Stomach (tissue), 9 donors: ENCODE results near the gene RHBG. TPM values are rescaled to one million over a fixed set of nuclear protein-coding genes. Genes with fewer than 3 reads are reported as not detected.

ENCODE experiments used
- DNase-seq, 2 donors: peaks; one replicate each; pipeline versions ENCODE4 v3.0.0 to v3.0.0-alpha.2; 2013 to 2019
- H3K27ac ChIP-seq, 5 donors: fragments of 200-600 bp in 4 of 5; sonication (generic) in 4 of 5; one replicate each; pipeline ENCODE4 v1.5.1; 2013 to 2019; ENCODE audit warnings: mild to moderate bottlenecking in 1 of 5, moderate library complexity in 1 of 5
- H3K27me3 ChIP-seq, 3 donors: fragments of 200-600 bp; sonication (generic); one replicate each; pipeline ENCODE4 v1.5.1; 2017 to 2019; ENCODE audit warnings: mixed run types in 1 of 3
- H3K36me3 ChIP-seq, 4 donors: fragments of 200-600 bp; sonication (generic); 1 replicate in 3 of 4; 2 replicates in 1 of 4; pipeline ENCODE4 v1.5.1; 2016 to 2019
- H3K4me1 ChIP-seq, 4 donors: fragments of 200-600 bp; sonication (generic); one replicate each; pipeline ENCODE4 v1.5.1; 2016 to 2019
- H3K4me3 ChIP-seq, 4 donors: fragments of 200-600 bp; sonication (generic) in 3 of 4; one replicate each; pipeline ENCODE4 v1.5.1; 2016 to 2019; ENCODE audit warnings: mild to moderate bottlenecking in 1 of 4
- H3K9me3 ChIP-seq, 4 donors: fragments of 200-600 bp; sonication (generic); one replicate each; pipeline ENCODE4 v1.5.1; 2016 to 2019
- EP300 ChIP-seq: sonication (generic); formaldehyde crosslinking; IDR thresholded peaks from one replicate; pipeline ENCODE4 v1.6.1; 2017; ENCODE audit warnings: antibody characterized with exemption
- POLR2A ChIP-seq, 4 donors: fragments of 450-650 bp; IDR thresholded peaks; one replicate each; pipeline ENCODE4 v1.6.1; 2016; ENCODE audit warnings: antibody characterized with exemption in 4 of 4, control low read depth in 2 of 4, mild to moderate bottlenecking in 1 of 4, moderate library complexity in 1 of 4
- POLR2AphosphoS5 ChIP-seq, 3 donors: sonication (generic); formaldehyde crosslinking; IDR thresholded peaks; one replicate each; pipeline ENCODE4 v1.6.1; 2016; ENCODE audit warnings: antibody characterized with exemption in 3 of 3
- WGBS, 5 donors: extraction: QIAGEN DNeasy Blood & Tissue Kit in 3 of 5; methylation state at CpG; one replicate each; pipeline versions ENCODE4 v1.1.5 to v1.1.7; 2013 to 2018; 5-methylcytosine and 5-hydroxymethylcytosine counted together
- intact Hi-C: fragments of 100-400 bp; cut with DNase I; formaldehyde crosslinking; loops from one replicate; pipeline ENCODE4 v1.15.1; 2023; ENCODE audit warnings: low total_unique reads
- polyA plus RNA-seq, 3 donors: library from polyadenylated mRNA; stranded (reverse); fragments of 200-250 nt; gene quantifications; one replicate each; pipeline ENCODE4 v1.2.3, GENCODE V29; 2013
- total RNA-seq, 5 donors: library from RNA; depleted of rRNA; stranded (reverse); fragments of >200 nt; gene quantifications; one replicate each; pipeline versions ENCODE4 v1.1.0 to v1.2.3, GENCODE V29; 2014 to 2016
- TF ChIP-seq, protein P1 (sequence below), 7 experiments: fragments of 450-650 bp in 4 of 7; fragments of 200-600 bp in 3 of 7; sonication (generic) in 3 of 7; IDR thresholded peaks; one replicate each; pipeline ENCODE4 v1.5.1; 2016 to 2019; ENCODE audit warnings: antibody characterized with exemption in 7 of 7, control low read depth in 2 of 7, mild to moderate bottlenecking in 1 of 7
- donor health status: healthy with polysubstance abuse.
- donor health status: Bipolar disorder and iron deficiency.
- donor health status: healthy.

Gene RHBG
- total and polyA plus RNA-seq, 8 donors = 0.70 TPM; not detected in 7

DNA sequence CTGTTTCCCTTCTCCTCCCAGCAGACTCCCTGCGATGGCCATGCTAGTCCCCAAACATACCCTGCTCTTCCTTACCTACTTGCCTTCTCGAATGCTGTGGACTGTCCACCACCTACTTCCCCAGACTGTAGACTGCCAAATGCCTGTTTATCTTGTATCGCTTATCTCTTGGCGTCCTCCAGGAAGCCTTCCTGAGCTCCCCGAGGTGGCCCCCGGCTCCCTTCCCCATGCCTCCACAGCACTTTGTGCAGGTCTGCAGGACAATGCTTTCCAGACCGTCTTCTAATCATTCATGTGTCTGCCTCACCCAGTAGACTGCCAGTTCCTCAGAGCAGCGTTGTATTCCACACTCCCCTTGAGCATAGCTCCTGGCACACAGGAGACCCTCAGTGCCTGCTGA, 41.7 kb downstream of the RHBG start:
- no peak for TF ChIP-seq POLR2A (IDR thresholded peaks at IDR 0.05)
- TF ChIP-seq POLR2AphosphoS5 (IDR thresholded peaks at IDR 0.05) = no peak
- TF ChIP-seq, protein P1, sequence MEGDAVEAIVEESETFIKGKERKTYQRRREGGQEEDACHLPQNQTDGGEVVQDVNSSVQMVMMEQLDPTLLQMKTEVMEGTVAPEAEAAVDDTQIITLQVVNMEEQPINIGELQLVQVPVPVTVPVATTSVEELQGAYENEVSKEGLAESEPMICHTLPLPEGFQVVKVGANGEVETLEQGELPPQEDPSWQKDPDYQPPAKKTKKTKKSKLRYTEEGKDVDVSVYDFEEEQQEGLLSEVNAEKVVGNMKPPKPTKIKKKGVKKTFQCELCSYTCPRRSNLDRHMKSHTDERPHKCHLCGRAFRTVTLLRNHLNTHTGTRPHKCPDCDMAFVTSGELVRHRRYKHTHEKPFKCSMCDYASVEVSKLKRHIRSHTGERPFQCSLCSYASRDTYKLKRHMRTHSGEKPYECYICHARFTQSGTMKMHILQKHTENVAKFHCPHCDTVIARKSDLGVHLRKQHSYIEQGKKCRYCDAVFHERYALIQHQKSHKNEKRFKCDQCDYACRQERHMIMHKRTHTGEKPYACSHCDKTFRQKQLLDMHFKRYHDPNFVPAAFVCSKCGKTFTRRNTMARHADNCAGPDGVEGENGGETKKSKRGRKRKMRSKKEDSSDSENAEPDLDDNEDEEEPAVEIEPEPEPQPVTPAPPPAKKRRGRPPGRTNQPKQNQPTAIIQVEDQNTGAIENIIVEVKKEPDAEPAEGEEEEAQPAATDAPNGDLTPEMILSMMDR (IDR thresholded peaks at IDR 0.05) = no peak
- TF ChIP-seq EP300 = no peak
- WGBS, 5 donors = 56 to 68% (median 59%) methylated on average over 8 of the region's 8 CpGs
- Histone ChIP-seq H3K9me3 (no peaks in the 10 kb centered on the region), H3K36me3 (no peaks in the 10 kb centered on the region), H3K27ac (no peak overlapping the region), H3K4me1 (no peaks in the 10 kb centered on the region), H3K27me3 (peaks cover 3 to 92% (median 65%) of the 10 kb centered on the region in 3 donors), H3K4me3 (no peak overlapping the region)
- intact Hi-C loops = no loop called here
- no peak for DNase-seq

DNA sequence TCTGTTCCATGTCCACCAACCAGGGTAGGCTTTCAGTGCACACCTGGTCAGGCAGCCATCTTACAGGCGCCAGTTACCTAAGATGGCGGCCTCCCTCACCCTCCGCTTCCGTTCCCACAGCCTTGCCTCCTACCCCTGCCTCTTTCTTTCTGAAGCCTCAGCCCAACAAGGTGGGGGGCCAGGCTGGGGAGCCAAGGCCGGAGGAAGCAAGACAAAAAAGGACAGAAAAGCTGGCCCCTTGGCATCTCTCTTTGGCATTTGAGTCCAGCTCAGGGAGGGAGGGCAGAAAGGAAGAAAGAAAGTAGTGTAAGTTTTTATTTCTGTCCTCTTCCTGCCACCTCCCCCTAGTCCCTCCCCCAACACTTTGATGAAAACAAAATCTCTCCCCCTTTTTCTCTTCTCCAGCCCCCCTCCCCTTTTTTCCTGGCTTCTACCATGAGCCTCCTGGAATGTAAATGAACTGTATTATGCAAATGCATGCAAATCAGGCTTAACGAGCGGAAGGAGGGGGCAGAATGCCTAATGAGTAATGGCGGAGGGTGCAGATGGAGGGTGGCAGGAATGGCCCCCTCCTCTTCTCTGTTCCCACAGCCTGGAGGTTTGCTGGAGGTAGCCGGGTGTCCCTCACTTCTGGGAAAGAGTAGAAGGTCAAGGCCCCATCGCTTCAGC, 43.8 kb downstream of the RHBG start:
- TF ChIP-seq, protein P1 (IDR thresholded peaks at IDR 0.05) = no peak
- no peak for TF ChIP-seq POLR2AphosphoS5 (IDR thresholded peaks at IDR 0.05)
- TF ChIP-seq POLR2A (IDR thresholded peaks at IDR 0.05) = no peak
- TF ChIP-seq EP300 = no peak
- Histone ChIP-seq H3K9me3 (no peaks in the 10 kb centered on the region), H3K27ac (no peak overlapping the region), H3K4me3 (no peak overlapping the region), H3K36me3 (no peaks in the 10 kb centered on the region), H3K4me1 (no peaks in the 10 kb centered on the region), H3K27me3 (peaks cover 3 to 92% (median 53%) of the 10 kb centered on the region in 3 donors)
- no peak for DNase-seq
- intact Hi-C loops = no loop called here
- WGBS, 5 donors = 72 to 86% (median 77%) methylated on average over 10 of the region's 10 CpGs

DNA sequence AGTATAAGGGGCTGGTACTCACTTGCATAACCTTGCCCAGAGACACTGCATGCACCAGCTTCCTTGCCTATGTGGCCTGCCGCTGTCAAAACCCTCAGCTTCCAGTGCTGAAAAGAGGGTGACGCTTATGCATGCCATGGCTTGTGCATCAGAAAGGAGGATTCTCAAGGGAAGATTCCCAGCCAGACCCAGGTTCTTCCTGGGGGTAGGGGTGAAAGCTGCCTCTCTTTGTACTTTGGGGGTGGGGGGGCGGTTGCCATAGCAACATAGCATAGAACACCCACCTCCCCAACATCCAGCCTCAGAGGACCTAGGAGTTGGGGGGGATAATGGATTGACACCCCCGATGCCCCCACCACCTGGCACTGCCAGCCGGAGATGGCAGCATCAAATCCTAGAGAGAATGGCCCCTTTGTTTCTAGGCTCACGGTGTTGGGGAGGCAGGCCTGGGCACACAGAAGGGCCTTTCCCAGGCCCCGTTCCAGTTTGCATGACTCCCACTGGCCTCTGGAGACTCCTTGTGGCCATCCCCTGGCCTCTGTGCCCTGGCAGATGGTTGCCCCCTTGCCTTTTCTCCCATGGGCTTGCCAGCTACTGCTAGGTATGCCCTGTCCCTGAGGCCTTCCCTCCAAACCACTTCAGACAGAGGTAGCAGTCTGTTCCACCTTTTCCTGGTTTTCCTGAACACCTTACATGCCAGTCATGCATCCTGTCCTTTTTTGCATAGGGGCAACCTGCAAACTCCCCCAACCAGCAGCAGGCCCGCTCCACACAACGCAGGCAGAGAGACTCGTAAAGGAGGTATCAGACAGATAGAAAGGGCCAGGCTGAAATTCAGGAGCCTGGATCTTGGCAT, 44.6 kb downstream of the RHBG start:
- Histone ChIP-seq H3K4me3 (no peak overlapping the region), H3K4me1 (no peaks in the 10 kb centered on the region), H3K27ac (no peak overlapping the region), H3K36me3 (no peaks in the 10 kb centered on the region), H3K27me3 (peaks cover 3 to 92% (median 55%) of the 10 kb centered on the region in 3 donors), H3K9me3 (no peaks in the 10 kb centered on the region)
- 63 to 72% (median 67%) methylated on average over 10 of the region's 10 CpGs for WGBS, 5 donors
- intact Hi-C loops = no loop called here
- TF ChIP-seq, protein P1 (IDR thresholded peaks at IDR 0.05) = no peak
- no peak for TF ChIP-seq POLR2A (IDR thresholded peaks at IDR 0.05)
- TF ChIP-seq EP300 = no peak
- TF ChIP-seq POLR2AphosphoS5 (IDR thresholded peaks at IDR 0.05) = no peak
- DNase-seq = no peak

GRCh38 chr1:156414461-156415064, 45.6 kb downstream of the RHBG start:
- no peak overlapping the region for H3K27ac ChIP-seq
- H3K9me3 ChIP-seq = no peaks in the 10 kb centered on the region
- no peaks in the 10 kb centered on the region for H3K4me1 ChIP-seq
- peak in 1 of 2 donors; percentile 46 for DNase-seq
- intact Hi-C loops = no loop called here
- TF ChIP-seq EP300 (no peak), POLR2AphosphoS5 (IDR thresholded peaks at IDR 0.05) (no peak)
- 17 to 26% (median 20%) methylated on average over 8 of the region's 8 CpGs for WGBS, 5 donors
- no peak overlapping the region for H3K4me3 ChIP-seq
- H3K36me3 ChIP-seq = no peaks in the 10 kb centered on the region
- peaks cover 8 to 92% (median 59%) of the 10 kb centered on the region in 3 donors for H3K27me3 ChIP-seq
